NB4 (cell line): ENCODE data around the gene RADIL.

Experiments used
- DNase-seq: peaks from one replicate; pipeline ENCODE4 v3.0.0; 2010; ENCODE audit warnings: low read depth
- H3K4me3 ChIP-seq: one replicate; pipeline ENCODE4 v1.5.1; 2011; ENCODE audit warnings: mild to moderate bottlenecking, low read depth, low read length, moderate library complexity
- CTCF ChIP-seq: IDR thresholded peaks from one replicate; pipeline ENCODE4 v1.5.1; 2012; ENCODE audit warnings: low read depth, low read length
- MYC ChIP-seq: IDR thresholded peaks from 2 replicates; pipeline ENCODE4 v1.6.1; 2011; ENCODE audit warnings: low read depth, low read length
- POLR2A ChIP-seq: IDR thresholded peaks from 2 replicates; pipeline ENCODE4 v1.6.1; 2011; ENCODE audit warnings: mild to moderate bottlenecking; ENCODE audit not compliant: insufficient read length; ENCODE audit errors: extremely low read depth
- TF ChIP-seq, protein P1 (sequence below): IDR thresholded peaks from 2 replicates; pipeline ENCODE4 v1.6.1; 2011; ENCODE audit warnings: low read depth, low read length

The RADIL gene

DNA sequence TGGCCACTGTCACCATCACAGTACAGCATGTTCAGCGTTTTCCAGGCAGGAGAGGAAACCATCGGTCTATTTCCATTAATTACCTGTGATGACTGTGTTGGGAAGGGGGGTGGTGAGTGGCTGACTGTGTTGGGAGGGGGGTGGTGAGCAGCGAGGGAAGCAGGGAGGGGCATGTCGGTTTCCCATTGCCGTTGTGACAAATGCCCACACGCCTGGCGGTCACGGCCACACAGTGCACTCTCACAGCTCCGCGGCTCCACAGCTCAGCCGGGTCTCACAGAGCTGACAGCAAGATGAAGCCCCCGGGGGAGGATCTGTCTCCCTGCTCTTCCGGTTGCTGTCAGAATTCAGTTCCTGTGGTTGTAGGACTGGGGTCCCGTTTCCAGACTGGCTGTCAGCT is 69.1 kb downstream of the RADIL start:
- no peak overlapping the region for H3K4me3 ChIP-seq
- no peak for TF ChIP-seq POLR2A
- no peak for TF ChIP-seq MYC
- TF ChIP-seq, protein P1, sequence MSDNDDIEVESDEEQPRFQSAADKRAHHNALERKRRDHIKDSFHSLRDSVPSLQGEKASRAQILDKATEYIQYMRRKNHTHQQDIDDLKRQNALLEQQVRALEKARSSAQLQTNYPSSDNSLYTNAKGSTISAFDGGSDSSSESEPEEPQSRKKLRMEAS, result no peak
- TF ChIP-seq CTCF, result no peak
- DNase-seq, result no peak

- no peak overlapping the region for H3K4me3 ChIP-seq
- TF ChIP-seq CTCF, result no peak
- no peak for TF ChIP-seq POLR2A
- TF ChIP-seq MYC, result no peak
- TF ChIP-seq, protein P1, result no peak
- DNase-seq, result no peak
These were observed 73.8 kb downstream of the RADIL start for GRCh38 chr7:4809666-4810065.

GRCh38 chr7:4809091-4809591 is 74.4 kb downstream of the RADIL start:
- DNase-seq, result no peak
- no peak overlapping the region for H3K4me3 ChIP-seq
- TF ChIP-seq POLR2A (no peak), MYC (no peak), CTCF (no peak)
- TF ChIP-seq, protein P1, result no peak

DNA sequence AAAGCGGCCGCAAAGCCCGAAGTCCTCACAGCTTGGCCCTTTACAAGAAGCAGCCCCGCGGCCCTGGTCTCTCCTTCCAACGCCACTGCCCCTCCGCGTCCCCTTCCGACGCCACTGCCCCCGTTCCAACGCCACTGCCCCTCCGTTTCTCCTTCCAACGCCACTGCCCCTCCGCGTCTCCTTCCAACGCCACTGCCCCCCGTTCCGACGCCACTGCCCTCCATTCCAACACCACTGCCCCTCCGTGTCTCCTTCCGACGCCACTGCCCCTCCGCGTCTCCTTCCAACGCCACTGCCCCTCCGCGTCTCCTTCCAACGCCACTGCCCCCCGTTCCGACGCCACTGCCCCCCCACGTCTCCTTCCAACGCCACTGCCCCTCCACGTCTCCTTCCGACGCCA is 75.0 kb downstream of the RADIL start:
- TF ChIP-seq MYC (no peak), CTCF (no peak), POLR2A (no peak)
- TF ChIP-seq, protein P1, result no peak
- no peak for DNase-seq
- H3K4me3 ChIP-seq, result no peak overlapping the region

DNA sequence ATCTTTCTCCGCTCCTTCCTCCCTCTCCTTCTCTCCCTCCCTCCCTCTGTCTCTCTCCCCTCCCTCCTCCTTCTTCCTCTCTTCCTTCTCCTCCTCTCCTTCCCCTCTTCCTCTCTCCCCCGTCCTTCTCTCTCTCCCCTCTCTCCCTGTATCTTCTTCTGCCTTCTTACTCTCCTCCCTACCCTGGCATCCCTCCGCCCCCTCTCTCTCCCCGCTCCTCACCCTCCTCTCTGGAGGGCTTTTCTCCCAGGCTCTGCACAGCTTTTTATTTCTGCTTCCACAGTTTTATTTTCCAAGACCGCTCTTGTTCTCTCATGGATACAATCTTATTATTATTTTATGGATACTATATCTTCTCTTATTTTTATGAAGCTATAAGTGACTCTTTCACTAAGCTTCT is 75.5 kb downstream of the RADIL start:
- DNase-seq, result no peak
- no peak overlapping the region for H3K4me3 ChIP-seq
- no peak for TF ChIP-seq CTCF
- no peak for TF ChIP-seq MYC
- TF ChIP-seq, protein P1, result no peak
- TF ChIP-seq POLR2A, result no peak

GRCh38 chr7:4807598-4808016 is 75.9 kb downstream of the RADIL start:
- no peak for DNase-seq
- TF ChIP-seq POLR2A (no peak), CTCF (no peak)
- H3K4me3 ChIP-seq, result no peak overlapping the region
